ENCODE measurements around the gene SLC26A4. TPM values are rescaled to one million over a fixed set of nuclear protein-coding genes. Genes with fewer than 3 reads are reported as not detected.

Gene SLC26A4
- total RNA-seq, 2 donors from 2014 or later: 0.42 TPM; not detected in 1

- peaks cover 24% of the 10 kb centered on the region for H3K36me3 ChIP-seq (ENCODE audit: control insufficient read depth, insufficient read depth, low read length)
These were observed 37.7 kb upstream of the SLC26A4 start for GRCh38 chr7:107622894-107623293.

GRCh38 chr7:107627002-107627401, 33.6 kb upstream of the SLC26A4 start:
- Mint-ChIP-seq H3K9me3 (no peaks in the 10 kb centered on the region), H3K36me3 (ENCODE audit: low read depth) (no peaks in the 10 kb centered on the region), H3K4me3 (no peak overlapping the region), H3K4me1 (peaks cover 2% of the 10 kb centered on the region), H3K27me3 (ENCODE audit: insufficient read depth) (no peaks in the 10 kb centered on the region), H3K27ac (no peak overlapping the region)
- Histone ChIP-seq H3K36me3 (ENCODE audit: control insufficient read depth, insufficient read depth, low read length) (peaks cover 9% of the 10 kb centered on the region), H3K9me3 (ENCODE audit: control insufficient read depth, low read length) (no peaks in the 10 kb centered on the region), H3K9ac (ENCODE audit: extremely low read depth, low read length, poor library complexity, severe bottlenecking) (no peak overlapping the region), H3K4me1 (ENCODE audit: control insufficient read depth, insufficient read depth, low read length) (no peaks in the 10 kb centered on the region), H3K27me3 (ENCODE audit: control insufficient read depth, insufficient read depth, low read length, poor library complexity, severe bottlenecking) (no peaks in the 10 kb centered on the region), H3K4me3 (ENCODE audit: low read length) (no peak overlapping the region), H3K27ac (ENCODE audit: low read depth, low read length) (no peak overlapping the region)
- DNase-seq: no peak
- TF ChIP-seq CTCF (conservative IDR thresholded peaks at IDR 0.05): no peak
- WGBS, 2 experiments (ENCODE audit: insufficient coverage in 1 of 2, insufficient read length in 1 of 2): 90 to 96% methylated on average over 3 to 4 of the region's 4 CpGs

More at GRCh38 chr7:107622894-107623293, 37.7 kb upstream of the SLC26A4 start:
- H3K36me3 Mint-ChIP-seq (ENCODE audit: low read depth): no peaks in the 10 kb centered on the region
- H3K4me3 ChIP-seq (ENCODE audit: low read length): no peak overlapping the region
- no peak for TF ChIP-seq CTCF (conservative IDR thresholded peaks at IDR 0.05)
- H3K9me3 ChIP-seq (ENCODE audit: control insufficient read depth, low read length): no peaks in the 10 kb centered on the region
- no peaks in the 10 kb centered on the region for H3K27me3 ChIP-seq (ENCODE audit: control insufficient read depth, insufficient read depth, low read length, poor library complexity, severe bottlenecking)
- no peaks in the 10 kb centered on the region for H3K4me1 Mint-ChIP-seq
- WGBS, 2 experiments (ENCODE audit: insufficient coverage in 1 of 2, insufficient read length in 1 of 2): 83 to 91% methylated on average over 1 to 2 of the region's 2 CpGs
- H3K27ac Mint-ChIP-seq: no peak overlapping the region
- no peak overlapping the region for H3K9ac ChIP-seq (ENCODE audit: extremely low read depth, low read length, poor library complexity, severe bottlenecking)
- no peak for DNase-seq
- H3K4me1 ChIP-seq (ENCODE audit: control insufficient read depth, insufficient read depth, low read length): no peaks in the 10 kb centered on the region
- H3K4me3 Mint-ChIP-seq: no peak overlapping the region
- no peaks in the 10 kb centered on the region for H3K27me3 Mint-ChIP-seq (ENCODE audit: insufficient read depth)
- H3K9me3 Mint-ChIP-seq: no peaks in the 10 kb centered on the region
- no peak overlapping the region for H3K27ac ChIP-seq (ENCODE audit: low read depth, low read length)

- Mint-ChIP-seq H3K9me3 (no peaks in the 10 kb centered on the region), H3K27ac (no peak overlapping the region), H3K4me3 (no peak overlapping the region), H3K4me1 (peaks cover 3% of the 10 kb centered on the region), H3K27me3 (ENCODE audit: insufficient read depth) (no peaks in the 10 kb centered on the region), H3K36me3 (ENCODE audit: low read depth) (no peaks in the 10 kb centered on the region)
- no peak overlapping the region for H3K4me3 ChIP-seq (ENCODE audit: low read length)
- H3K27ac ChIP-seq (ENCODE audit: low read depth, low read length): no peak overlapping the region
- H3K9me3 ChIP-seq (ENCODE audit: control insufficient read depth, low read length): no peaks in the 10 kb centered on the region
- no peaks in the 10 kb centered on the region for H3K36me3 ChIP-seq (ENCODE audit: control insufficient read depth, insufficient read depth, low read length)
- no peak for DNase-seq
- H3K4me1 ChIP-seq (ENCODE audit: control insufficient read depth, insufficient read depth, low read length): no peaks in the 10 kb centered on the region
- H3K9ac ChIP-seq (ENCODE audit: extremely low read depth, low read length, poor library complexity, severe bottlenecking): no peak overlapping the region
- no peak for TF ChIP-seq CTCF (conservative IDR thresholded peaks at IDR 0.05)
- 93 to 96% methylated on average over 5 to 8 of the region's 8 CpGs for WGBS, 2 experiments (ENCODE audit: insufficient coverage in 1 of 2, insufficient read length in 1 of 2)
- no peaks in the 10 kb centered on the region for H3K27me3 ChIP-seq (ENCODE audit: control insufficient read depth, insufficient read depth, low read length, poor library complexity, severe bottlenecking)
These were observed 32.1 kb upstream of the SLC26A4 start for GRCh38 chr7:107628461-107629064.
